ENCODE results near the gene TPO.

DNA sequence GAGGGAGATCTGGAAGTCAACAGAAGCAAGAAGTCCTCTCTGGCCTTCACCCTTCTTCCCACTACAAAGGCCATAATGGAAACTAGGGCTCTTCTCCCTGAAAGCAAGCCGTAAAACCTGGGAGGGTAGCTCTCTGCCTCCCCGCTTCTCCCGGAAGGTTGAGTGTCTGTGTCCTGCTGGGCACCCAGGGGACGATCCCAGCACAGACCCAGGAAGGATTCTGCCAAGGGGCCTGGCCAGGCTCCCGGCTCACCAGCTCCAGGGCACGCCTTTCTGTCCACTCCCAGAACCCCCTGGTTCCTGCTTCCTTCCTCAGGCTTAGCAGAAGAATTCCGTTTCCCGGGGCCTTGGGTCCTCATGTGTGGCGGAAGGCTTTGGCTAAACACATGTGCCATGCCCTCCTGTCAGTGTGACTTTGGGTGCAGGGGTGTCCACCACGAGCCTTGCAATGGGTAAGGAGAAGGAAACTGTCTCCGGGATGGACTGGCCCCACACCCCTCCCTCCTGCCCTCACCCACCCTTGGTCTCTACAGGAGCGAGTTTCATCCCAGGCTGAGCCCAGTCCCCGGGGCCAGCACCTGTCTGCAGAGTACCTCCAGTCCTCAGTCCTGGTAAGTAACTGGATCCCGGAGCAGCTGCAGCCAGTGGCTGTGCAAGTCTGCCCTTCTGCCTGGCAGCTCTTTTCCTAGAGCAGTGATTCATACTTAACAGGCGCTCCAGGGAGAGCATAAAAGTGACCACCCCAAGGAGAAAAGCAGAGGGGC, 135.8 kb downstream of the TPO start:
- TF ChIP-seq, protein P1, sequence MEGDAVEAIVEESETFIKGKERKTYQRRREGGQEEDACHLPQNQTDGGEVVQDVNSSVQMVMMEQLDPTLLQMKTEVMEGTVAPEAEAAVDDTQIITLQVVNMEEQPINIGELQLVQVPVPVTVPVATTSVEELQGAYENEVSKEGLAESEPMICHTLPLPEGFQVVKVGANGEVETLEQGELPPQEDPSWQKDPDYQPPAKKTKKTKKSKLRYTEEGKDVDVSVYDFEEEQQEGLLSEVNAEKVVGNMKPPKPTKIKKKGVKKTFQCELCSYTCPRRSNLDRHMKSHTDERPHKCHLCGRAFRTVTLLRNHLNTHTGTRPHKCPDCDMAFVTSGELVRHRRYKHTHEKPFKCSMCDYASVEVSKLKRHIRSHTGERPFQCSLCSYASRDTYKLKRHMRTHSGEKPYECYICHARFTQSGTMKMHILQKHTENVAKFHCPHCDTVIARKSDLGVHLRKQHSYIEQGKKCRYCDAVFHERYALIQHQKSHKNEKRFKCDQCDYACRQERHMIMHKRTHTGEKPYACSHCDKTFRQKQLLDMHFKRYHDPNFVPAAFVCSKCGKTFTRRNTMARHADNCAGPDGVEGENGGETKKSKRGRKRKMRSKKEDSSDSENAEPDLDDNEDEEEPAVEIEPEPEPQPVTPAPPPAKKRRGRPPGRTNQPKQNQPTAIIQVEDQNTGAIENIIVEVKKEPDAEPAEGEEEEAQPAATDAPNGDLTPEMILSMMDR (IDR thresholded peaks at IDR 0.05) = no peak
- TF ChIP-seq POLR2A (IDR thresholded peaks at IDR 0.05) = no peak
- TF ChIP-seq POLR2AphosphoS5 (IDR thresholded peaks at IDR 0.05) = no peak
